Stimulated activated CD8-positive, alpha-beta memory T cell treated with anti-CD3 and anti-CD28 coated beads, Interleukin-12 subunit alpha, Interleukin-12 subunit beta, amount 100 ng/mL, for 24 hours (primary cell): ENCODE measurements around the gene PRKAA1.
"Not testable (repeated sequence)": the region's sequence is repeated elsewhere in the genome, so short reads cannot be mapped to it uniquely, and the experiment has no call there.

Source experiments
- DNase-seq: peaks from one replicate; pipeline ENCODE4 v3.0.0-alpha.2; 2020; ENCODE audit errors: extremely low read depth

The PRKAA1 gene

DNA sequence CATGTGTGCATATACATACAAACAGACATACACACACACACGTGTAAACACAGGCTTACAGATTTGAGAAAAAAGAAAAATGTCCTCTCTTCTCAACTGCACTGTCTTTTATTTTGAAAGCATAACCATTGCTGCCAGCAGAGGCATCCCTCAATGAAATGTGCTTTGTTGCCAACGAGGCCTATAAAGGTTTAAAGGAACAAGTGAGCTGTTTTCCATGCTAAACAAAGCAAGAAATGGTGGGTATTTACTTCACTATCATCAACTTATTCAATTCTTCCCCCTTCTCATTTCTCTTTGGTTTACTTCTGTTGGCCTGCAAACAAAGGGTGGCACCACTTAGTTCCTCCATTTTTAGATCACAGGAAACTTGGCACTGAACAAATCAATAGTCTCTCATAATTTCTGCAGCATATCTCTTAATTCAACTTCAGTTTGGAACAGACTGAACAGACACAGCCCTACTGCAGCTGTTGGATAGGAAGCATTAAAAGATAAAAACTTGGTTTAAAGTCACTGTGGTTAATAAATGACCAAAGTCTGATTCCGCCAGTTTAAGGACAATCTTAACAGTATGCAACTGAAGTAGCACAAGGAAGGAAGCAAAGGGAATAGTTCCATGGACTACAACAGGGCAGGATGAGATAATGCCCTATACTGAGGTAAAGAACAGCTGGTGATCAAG lies 64.2 kb downstream of the PRKAA1 start:
- DNase-seq = no peak

- no peak for DNase-seq
Measured at GRCh38 chr5:40733434-40733833, 64.7 kb downstream of the PRKAA1 start.

DNA sequence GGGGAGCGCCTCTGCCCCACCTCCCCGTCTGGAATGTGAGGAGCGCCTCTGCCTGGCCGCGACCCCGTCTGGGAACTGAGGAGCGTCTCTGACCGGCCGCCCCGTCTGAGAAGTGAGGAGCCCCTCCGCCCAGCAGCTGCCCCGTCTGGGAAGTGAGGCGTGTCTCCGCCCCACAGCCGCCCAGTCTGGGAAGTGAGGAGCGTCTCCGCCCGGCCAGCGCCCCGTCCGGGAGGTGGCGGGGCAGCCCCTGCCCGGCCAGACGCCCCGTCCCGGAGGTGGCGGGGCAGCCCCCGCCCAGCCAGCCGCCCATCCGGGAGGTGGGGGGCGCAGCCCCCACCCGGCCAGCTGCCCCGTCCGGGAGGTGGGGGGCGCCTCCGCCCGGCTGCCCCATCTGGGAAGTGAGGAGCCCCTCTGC lies 75.7 kb downstream of the PRKAA1 start:
- not testable (repeated sequence) for DNase-seq

DNA sequence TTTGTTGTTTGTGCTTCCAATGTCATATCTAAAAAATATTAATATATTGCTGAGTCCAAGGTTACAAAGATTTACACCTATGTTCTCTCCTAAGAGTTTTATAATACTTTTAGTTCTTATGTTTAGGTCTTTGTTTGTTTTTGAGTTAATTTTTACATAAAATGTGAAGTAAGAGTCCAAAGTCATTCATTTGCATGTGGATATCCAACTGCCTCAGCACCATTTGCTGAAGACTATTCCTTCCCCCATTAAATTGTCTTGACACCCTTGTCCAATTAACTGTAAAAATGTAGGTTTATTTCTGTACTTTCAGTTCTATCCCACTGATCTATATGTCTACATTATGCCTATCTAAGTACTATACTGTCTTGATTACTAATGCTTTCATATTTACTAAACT lies 78.1 kb downstream of the PRKAA1 start:
- DNase-seq = no peak

GRCh38 chr5:40717281-40717680 lies 80.9 kb downstream of the PRKAA1 start:
- DNase-seq = no peak

DNA sequence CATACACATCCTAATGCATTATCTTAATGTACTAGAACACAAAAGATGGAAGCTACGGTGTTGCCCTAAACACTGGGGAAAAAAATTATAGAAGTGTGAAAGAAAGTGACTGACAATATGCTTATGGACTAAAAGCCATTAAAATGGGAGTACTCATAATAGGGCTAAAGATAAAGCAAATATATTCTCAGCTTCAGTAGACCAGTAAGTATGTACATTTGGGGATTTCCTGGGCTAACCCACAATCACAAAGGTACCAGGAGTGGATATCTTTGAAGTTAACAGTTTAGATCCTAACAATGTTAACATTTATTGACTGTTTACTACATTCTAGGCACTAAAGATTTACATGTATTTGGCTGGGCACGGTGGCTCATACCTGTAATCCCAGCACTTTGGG lies 81.6 kb downstream of the PRKAA1 start:
- no peak for DNase-seq

DNA sequence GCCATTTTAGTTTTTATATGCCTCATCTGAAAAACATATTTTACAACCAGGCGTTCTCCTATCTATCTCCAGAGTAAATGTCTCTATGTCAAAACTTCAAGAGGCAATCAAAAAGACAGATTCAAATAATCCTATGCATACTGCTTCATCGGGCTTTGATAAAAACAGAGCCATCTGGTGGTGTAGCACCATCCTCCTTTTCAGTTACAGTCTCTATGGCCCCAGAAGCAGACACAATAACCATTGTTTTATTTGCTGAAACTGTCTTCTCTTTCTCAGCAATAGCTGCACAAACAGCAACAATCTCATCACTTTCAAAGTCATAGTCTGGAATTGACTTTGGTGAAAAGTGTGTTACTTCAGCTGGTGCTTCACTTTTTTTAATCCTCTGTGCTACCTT lies 82.2 kb downstream of the PRKAA1 start:
- no peak for DNase-seq

GRCh38 chr5:40714001-40714400 lies 84.2 kb downstream of the PRKAA1 start:
- DNase-seq = no peak

DNA sequence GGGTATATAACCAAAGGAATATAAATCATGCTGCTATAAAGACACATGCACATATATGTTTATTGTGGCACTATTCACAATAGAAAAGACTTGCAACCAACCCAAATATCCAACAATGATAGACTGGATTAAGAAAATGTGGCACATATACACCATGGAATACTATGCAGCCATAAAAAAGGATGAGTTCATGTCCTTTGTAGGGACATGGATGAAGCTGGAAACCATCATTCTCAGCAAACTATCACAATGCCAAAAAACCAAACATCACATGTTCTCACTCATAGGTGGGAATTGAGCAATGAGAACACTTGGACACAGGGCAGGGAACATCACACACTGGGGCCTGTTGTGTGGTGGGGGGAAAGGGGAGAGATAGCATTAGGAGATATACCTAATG lies 87.6 kb downstream of the PRKAA1 start:
- DNase-seq = not testable (repeated sequence)
